Measurements from ENCODE around the gene CYSLTR1.
"Not testable (repeated sequence)": the region's sequence is repeated elsewhere in the genome, so short reads cannot be mapped to it uniquely, and the experiment has no call there.

The CYSLTR1 gene

DNA sequence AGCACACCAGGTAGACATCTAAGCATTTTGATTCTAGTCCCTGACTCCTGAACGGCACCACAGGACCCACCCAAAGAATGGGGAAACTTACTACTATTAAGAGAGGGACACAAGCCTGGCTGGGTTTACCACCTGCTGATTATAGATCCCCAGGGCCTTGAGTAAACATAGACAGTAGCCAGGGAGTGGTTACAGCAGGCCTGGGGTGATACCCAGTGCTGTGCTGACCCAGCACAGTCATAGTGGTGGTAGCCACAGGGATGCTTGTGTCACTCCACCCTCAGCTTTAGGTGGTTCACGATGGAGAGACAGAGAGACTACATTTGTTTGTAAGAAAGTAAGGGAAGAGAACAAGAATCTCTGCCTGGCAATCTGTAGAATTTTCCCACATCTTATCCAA lies 11.7 kb downstream of the CYSLTR1 start:
- H3K27ac ChIP-seq: no peak overlapping the region
- no peak for TF ChIP-seq ZFX (IDR thresholded peaks at IDR 0.05; ENCODE audit: borderline replicate concordance)
- TF ChIP-seq, protein P1, sequence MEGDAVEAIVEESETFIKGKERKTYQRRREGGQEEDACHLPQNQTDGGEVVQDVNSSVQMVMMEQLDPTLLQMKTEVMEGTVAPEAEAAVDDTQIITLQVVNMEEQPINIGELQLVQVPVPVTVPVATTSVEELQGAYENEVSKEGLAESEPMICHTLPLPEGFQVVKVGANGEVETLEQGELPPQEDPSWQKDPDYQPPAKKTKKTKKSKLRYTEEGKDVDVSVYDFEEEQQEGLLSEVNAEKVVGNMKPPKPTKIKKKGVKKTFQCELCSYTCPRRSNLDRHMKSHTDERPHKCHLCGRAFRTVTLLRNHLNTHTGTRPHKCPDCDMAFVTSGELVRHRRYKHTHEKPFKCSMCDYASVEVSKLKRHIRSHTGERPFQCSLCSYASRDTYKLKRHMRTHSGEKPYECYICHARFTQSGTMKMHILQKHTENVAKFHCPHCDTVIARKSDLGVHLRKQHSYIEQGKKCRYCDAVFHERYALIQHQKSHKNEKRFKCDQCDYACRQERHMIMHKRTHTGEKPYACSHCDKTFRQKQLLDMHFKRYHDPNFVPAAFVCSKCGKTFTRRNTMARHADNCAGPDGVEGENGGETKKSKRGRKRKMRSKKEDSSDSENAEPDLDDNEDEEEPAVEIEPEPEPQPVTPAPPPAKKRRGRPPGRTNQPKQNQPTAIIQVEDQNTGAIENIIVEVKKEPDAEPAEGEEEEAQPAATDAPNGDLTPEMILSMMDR (IDR thresholded peaks at IDR 0.05): no peak

DNA sequence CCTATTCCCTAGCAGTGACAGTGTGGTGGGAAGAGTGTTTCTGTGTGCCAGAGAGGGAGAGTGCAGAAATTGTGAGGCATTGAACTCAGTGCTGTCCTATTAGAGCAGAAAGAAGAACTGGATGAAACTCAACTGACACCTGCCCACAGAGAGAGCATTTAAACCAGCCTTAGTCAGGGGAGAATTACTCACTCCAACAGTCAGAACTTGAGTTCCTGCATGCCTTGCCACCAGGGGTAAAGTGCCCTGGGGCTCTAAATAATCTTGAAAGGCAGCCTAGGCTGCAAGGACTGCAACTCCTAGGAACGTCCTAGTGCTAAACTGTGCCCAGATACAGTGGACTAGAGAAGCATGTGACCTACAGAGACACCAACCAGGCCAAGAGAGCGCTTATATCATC lies 12.8 kb downstream of the CYSLTR1 start:
- H3K27ac ChIP-seq: no peak overlapping the region
- no peak for TF ChIP-seq ZFX (IDR thresholded peaks at IDR 0.05; ENCODE audit: borderline replicate concordance)
- TF ChIP-seq, protein P1 (IDR thresholded peaks at IDR 0.05): no peak

DNA sequence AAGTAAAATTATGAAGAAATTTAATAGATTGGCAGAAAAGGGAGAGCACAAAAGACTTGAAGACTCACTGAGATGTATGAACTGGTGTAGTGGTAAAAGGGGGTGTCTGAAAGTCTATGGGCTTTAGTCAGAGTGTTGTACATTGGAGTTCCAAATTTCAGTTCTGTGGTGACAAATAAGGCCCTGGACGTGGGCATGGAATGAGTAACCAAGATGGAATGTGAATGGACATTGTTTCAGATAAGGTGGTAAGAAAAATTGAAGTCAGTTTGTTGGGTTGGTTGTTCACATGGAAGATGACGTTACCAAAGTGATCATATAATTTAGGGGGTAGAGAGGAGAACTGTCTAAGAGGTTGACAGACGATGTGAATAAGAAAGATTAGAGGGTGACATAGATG lies 13.9 kb downstream of the CYSLTR1 start:
- no peak overlapping the region for H3K27ac ChIP-seq
- TF ChIP-seq, protein P1 (IDR thresholded peaks at IDR 0.05): no peak
- TF ChIP-seq ZFX (IDR thresholded peaks at IDR 0.05; ENCODE audit: borderline replicate concordance): no peak

DNA sequence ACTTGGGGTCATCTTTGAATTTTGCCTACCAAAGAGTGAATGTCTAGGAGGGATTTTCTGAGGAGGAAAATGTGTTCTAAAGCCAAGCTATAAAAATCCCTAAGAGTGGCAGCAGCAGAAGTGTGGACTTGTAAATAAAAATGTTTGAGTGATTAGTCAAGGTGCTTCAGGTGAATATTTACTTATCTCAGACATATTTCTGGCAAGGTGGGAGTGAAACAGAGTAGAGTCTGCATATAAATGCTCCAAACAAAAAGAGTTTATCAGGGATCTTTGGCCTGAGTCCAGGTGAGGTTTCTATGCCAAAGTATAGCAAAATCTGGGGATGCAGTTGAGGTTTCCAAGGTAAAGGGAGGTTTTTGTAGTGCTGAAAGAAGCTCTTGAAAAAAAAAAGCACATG lies 19.7 kb downstream of the CYSLTR1 start:
- no peak overlapping the region for H3K27ac ChIP-seq
- TF ChIP-seq, protein P1 (IDR thresholded peaks at IDR 0.05): no peak

DNA sequence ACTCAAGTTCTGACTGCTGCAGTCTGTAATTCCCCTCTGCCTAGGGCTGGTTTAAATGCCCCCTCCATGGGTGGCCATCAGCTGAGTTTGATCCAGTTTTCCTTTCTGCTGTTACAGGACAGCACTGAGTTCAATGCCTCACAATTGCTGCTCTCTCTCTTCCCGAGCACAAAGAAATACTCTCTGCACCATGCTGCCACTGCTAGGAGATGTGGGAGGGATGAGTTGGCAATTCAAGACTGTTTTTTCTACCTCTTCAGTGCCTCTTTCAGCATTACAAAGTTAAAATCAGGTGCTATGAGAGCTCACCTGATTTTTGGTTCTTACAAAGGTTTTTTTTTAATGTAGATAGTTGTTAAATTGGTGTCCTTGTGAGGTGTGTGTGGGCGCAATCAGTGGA lies 24.3 kb downstream of the CYSLTR1 start:
- no peak overlapping the region for H3K27ac ChIP-seq
- TF ChIP-seq, protein P1 (IDR thresholded peaks at IDR 0.05): no peak
- no peak for TF ChIP-seq ZFX (IDR thresholded peaks at IDR 0.05; ENCODE audit: borderline replicate concordance)

DNA sequence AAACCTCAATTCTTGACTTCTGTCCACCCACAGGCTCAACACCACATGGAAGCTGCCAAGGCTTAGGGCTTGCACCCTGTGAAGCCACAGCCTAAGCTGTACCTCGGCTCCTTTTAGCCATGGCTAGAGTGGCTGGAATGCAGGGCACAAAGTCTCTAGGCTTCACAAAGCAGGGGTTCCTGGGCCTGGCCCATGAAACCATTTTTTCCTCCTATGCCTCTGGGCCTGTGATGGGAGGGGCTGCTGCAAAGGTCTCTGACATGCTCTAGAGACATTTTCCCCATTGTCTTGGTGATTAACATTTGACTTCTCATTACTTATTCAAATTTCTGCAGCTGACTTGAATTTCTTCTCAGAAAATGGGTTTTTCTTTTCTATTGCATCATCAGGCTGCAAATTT lies 26.5 kb downstream of the CYSLTR1 start:
- not testable (repeated sequence) for H3K27ac ChIP-seq

DNA sequence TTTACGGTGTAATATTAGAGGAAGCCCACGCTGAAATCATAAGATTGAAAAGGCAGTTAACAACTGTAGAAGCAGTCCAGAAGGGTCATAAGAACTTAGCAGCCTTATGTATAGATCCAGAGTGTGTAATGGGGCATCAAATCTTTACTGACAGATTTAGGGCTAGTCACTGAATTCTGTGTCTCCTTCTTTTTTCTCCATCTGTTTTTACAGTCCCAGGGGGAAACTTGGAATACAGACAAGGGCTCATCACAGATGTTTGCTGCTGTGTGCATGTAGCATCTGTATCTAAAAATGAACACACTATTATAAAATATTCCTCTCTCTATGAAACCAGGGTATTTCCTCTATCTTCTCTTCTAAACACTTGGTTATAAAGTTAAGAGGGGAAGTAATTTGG lies 43.9 kb downstream of the CYSLTR1 start:
- H3K27ac ChIP-seq: no peak overlapping the region
- TF ChIP-seq, protein P1 (IDR thresholded peaks at IDR 0.05): no peak
- no peak for TF ChIP-seq ZFX (IDR thresholded peaks at IDR 0.05; ENCODE audit: borderline replicate concordance)

DNA sequence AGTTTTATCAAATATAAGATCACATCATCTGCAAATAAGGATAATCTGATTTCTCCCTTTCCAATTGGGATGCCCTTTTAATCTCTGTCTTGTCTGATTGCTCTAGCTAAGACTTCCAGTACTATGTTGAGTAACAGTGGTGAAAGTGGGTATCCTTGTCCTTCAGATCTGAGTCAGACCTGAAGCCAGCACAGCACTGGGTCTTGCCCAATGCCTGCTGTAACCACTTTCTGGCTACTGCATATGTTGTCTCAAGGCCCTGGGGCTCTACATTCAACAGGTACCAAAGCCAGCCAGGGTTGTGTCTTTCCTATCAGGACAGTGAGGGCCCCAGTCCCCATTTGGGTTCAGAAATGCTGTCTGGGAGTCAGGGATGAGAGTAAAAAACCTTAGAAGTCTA lies 90.3 kb downstream of the CYSLTR1 start:
- TF ChIP-seq ZFX (IDR thresholded peaks at IDR 0.05; ENCODE audit: borderline replicate concordance): no peak
- TF ChIP-seq, protein P1 (IDR thresholded peaks at IDR 0.05): no peak
- H3K27ac ChIP-seq: no peak overlapping the region

DNA sequence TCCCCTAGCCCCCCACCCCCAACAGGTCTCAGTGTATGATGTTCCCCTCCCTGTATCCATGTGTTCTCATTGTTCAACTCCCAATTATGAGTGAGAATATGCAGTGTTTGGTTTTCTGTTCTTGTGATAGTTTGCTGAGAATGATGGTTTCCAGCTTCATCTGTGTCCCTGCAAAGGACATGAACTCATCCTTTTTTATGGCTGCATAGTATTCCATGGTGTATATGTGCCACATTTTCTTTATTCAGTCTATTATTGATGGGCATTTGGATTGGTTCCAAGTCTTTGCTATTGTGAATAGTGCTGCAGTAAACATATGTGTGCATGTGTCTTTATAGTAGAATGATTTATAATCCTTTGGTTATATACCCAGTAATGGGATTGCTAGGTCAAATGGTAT lies 101.4 kb downstream of the CYSLTR1 start:
- not testable (repeated sequence) for H3K27ac ChIP-seq
